ENCODE data around the gene NANOS2. TPM values are rescaled to one million over a fixed set of nuclear protein-coding genes. Genes with fewer than 3 reads are reported as not detected.
A peak's percentile ranks its signal among the peaks of the same experiment; 100 is the strongest.
"Not testable (repeated sequence)": the region's sequence is repeated elsewhere in the genome, so short reads cannot be mapped to it uniquely, and the experiment has no call there.

The NANOS2 gene
- total RNA-seq, 1 donor from 2014 or later = not detected

- no peak for ATAC-seq (ENCODE audit: poor library complexity)
- DNase-seq = no peak
- intact Hi-C loops (cut with DNase I) = loop anchor here (2.0 to 5.0 kb wide), 2 partner anchors 24 to 96 kb away; partner anchors contain the start of gene CCDC61
Observed at GRCh38 chr19:45900738-45901431, 13.7 kb downstream of the NANOS2 start.

GRCh38 chr19:45899919-45900589 is 14.5 kb downstream of the NANOS2 start:
- intact Hi-C loops (cut with DNase I) = loop anchor here (2.0 to 5.0 kb wide), 2 partner anchors 25 to 97 kb away; partner anchors contain the start of gene CCDC61
- DNase-seq (no peak), ATAC-seq (ENCODE audit: poor library complexity) (no peak)

- intact Hi-C loops (cut with DNase I) = no loop called here
- ATAC-seq (ENCODE audit: poor library complexity) (no peak), DNase-seq (no peak)
Observed at GRCh38 chr19:45899253-45899652, 15.3 kb downstream of the NANOS2 start.

- DNase-seq (no peak), ATAC-seq (ENCODE audit: poor library complexity) (no peak)
- intact Hi-C loops (cut with DNase I) = no loop called here
Observed at GRCh38 chr19:45897261-45897812, 17.2 kb downstream of the NANOS2 start.

GRCh38 chr19:45895983-45896599 is 18.5 kb downstream of the NANOS2 start:
- DNase-seq; intact Hi-C loops (cut with DNase I); ATAC-seq (ENCODE audit: poor library complexity): not testable (repeated sequence)

GRCh38 chr19:45895519-45895972 is 19.0 kb downstream of the NANOS2 start:
- intact Hi-C loops (cut with DNase I) = no loop called here
- DNase-seq = no peak
- no peak for ATAC-seq (ENCODE audit: poor library complexity)

- intact Hi-C loops (cut with DNase I) = no loop called here
- no peak for ATAC-seq (ENCODE audit: poor library complexity)
- DNase-seq = no peak
Observed at GRCh38 chr19:45890877-45891276, 23.7 kb downstream of the NANOS2 start.

- no peak for DNase-seq
- intact Hi-C loops (cut with DNase I) = no loop called here
- ATAC-seq (ENCODE audit: poor library complexity) = no peak
Observed at GRCh38 chr19:45889210-45889885, 25.2 kb downstream of the NANOS2 start.

GRCh38 chr19:45887200-45887710 is 27.3 kb downstream of the NANOS2 start:
- ATAC-seq (ENCODE audit: poor library complexity) (no peak), DNase-seq (no peak)
- intact Hi-C loops (cut with DNase I) = no loop called here

GRCh38 chr19:45886427-45887199 is 28.0 kb downstream of the NANOS2 start:
- intact Hi-C loops (cut with DNase I) = no loop called here
- ATAC-seq (ENCODE audit: poor library complexity) = peak; percentile 93
- peak; percentile 94 for DNase-seq

- intact Hi-C loops (cut with DNase I) = no loop called here
- peak; percentile 91 for ATAC-seq (ENCODE audit: poor library complexity)
- peak; percentile 97 for DNase-seq
Observed at GRCh38 chr19:45885556-45886426, 28.8 kb downstream of the NANOS2 start, which contains the start of gene IRF2BP1. TSS of gene IRF2BP1 (minus strand) at chr19:45886141. CDS start at chr19:45885774, 367 bp downstream.

- DNase-seq (no peak), ATAC-seq (ENCODE audit: poor library complexity) (no peak)
- intact Hi-C loops (cut with DNase I) = no loop called here
Observed at GRCh38 chr19:45884682-45885555, 29.7 kb downstream of the NANOS2 start.

GRCh38 chr19:45883881-45884681 is 30.5 kb downstream of the NANOS2 start:
- DNase-seq (no peak), ATAC-seq (ENCODE audit: poor library complexity) (no peak)
- intact Hi-C loops (cut with DNase I) = no loop called here

GRCh38 chr19:45883586-45883880 is 31.0 kb downstream of the NANOS2 start:
- no peak for ATAC-seq (ENCODE audit: poor library complexity)
- DNase-seq = no peak
- intact Hi-C loops (cut with DNase I) = no loop called here

Data from Right ventricle myocardium superior (tissue), 1 donor.